Lower lobe of right lung (tissue), 2 donors: ENCODE measurements around the gene TASOR2. TPM values are rescaled to one million over a fixed set of nuclear protein-coding genes. Genes with fewer than 3 reads are reported as not detected.

Experiments used
- ATAC-seq, 2 donors: fragments of 200-7000 bp; cut with Tn5 transposase; one replicate each; pipeline ENCODE4 v1.9.1; 2020 to 2022; ENCODE audit warnings: mild to moderate bottlenecking in 2 of 2, moderate library complexity in 2 of 2
- DNase-seq: peaks from one replicate; pipeline ENCODE4 v3.0.0-alpha.2; 2020
- H3K27ac ChIP-seq: fragments of 200-600 bp; one replicate; pipeline ENCODE4 v1.8.0; 2022
- H3K27me3 ChIP-seq: fragments of 200-600 bp; one replicate; pipeline ENCODE4 v1.8.0; 2022; ENCODE audit warnings: low read depth
- H3K36me3 ChIP-seq: fragments of 200-600 bp; one replicate; pipeline ENCODE4 v1.8.0; 2022; ENCODE audit warnings: mild to moderate bottlenecking
- H3K4me1 ChIP-seq: fragments of 200-600 bp; one replicate; pipeline ENCODE4 v1.8.0; 2022
- H3K4me3 ChIP-seq: fragments of 200-600 bp; one replicate; pipeline ENCODE4 v1.8.0; 2022; ENCODE audit warnings: mild to moderate bottlenecking
- H3K9me3 ChIP-seq: fragments of 200-600 bp; one replicate; pipeline ENCODE4 v1.8.0; 2022
- intact Hi-C: fragments of 100-400 bp; cut with DNase I; formaldehyde crosslinking; loops from one replicate; pipeline ENCODE4 v1.11.0; 2022
- total RNA-seq: library from RNA; stranded (reverse); fragmentation: NEBNext Ultra II Directional; extraction: Animal tissue kit (Norgen Biotek cat#: 25700); gene quantifications from one replicate; pipeline ENCODE4 v1.2.1, GENCODE V29; 2021
- TF ChIP-seq, protein P1 (sequence below): fragments of 200-600 bp; IDR thresholded peaks from one replicate; pipeline ENCODE4 v1.8.0; 2022; ENCODE audit warnings: antibody characterized with exemption, mild to moderate bottlenecking
- donor health status: DM: no; HTN: yes; CAD: no; lungs with severe emphysema.

TASOR2 gene
- total RNA-seq, 1 donor from 2014 or later, result 48.9 TPM

DNA sequence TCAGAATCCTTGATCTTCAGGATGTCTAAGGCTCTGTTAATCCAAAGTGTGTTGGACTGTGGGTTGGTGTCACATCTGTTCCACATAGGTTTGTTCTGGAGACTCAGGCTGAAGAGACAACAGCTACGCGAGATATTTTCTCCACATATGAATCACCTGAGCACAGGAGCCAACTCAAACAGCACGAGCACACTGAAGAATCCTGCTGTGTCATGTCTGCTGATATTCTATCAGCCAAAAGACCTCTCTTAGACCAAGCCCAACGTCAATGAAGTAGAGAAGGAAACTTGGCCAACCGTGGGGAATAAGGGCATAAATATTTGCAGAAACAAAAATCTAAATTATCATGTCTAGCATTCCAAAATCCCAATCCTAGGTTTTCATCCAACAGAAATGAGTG lies 2.7 kb upstream of the TASOR2 start:
- Histone ChIP-seq H3K4me3 (no peak overlapping the region), H3K27me3 (peaks cover 4% of the 10 kb centered on the region), H3K9me3 (no peaks in the 10 kb centered on the region), H3K27ac (no peak overlapping the region), H3K4me1 (peaks cover 18% of the 10 kb centered on the region), H3K36me3 (no peaks in the 10 kb centered on the region)
- TF ChIP-seq, protein P1, sequence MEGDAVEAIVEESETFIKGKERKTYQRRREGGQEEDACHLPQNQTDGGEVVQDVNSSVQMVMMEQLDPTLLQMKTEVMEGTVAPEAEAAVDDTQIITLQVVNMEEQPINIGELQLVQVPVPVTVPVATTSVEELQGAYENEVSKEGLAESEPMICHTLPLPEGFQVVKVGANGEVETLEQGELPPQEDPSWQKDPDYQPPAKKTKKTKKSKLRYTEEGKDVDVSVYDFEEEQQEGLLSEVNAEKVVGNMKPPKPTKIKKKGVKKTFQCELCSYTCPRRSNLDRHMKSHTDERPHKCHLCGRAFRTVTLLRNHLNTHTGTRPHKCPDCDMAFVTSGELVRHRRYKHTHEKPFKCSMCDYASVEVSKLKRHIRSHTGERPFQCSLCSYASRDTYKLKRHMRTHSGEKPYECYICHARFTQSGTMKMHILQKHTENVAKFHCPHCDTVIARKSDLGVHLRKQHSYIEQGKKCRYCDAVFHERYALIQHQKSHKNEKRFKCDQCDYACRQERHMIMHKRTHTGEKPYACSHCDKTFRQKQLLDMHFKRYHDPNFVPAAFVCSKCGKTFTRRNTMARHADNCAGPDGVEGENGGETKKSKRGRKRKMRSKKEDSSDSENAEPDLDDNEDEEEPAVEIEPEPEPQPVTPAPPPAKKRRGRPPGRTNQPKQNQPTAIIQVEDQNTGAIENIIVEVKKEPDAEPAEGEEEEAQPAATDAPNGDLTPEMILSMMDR, result no peak
- ATAC-seq (no peak), DNase-seq (no peak)
- intact Hi-C loops, result no loop called here

DNA sequence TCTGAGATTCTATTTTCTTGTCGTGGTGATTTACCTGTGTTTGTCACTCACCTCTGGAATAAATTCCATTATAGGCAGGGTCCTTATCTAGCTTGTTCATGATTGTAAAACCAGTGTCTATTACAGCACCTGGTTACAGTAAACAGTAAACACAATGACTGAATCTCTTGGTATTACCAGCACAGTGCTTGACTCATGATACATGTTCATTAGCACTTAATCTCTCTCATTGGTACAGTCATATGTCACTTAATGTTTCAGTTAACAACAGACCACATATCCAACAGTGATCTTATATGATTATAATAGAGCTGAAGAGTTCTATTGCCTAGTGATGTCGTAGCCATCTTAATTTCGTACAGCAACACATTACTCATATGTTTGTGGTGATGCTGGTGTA lies 1.6 kb upstream of the TASOR2 start:
- Histone ChIP-seq H3K4me1 (peaks cover 25% of the 10 kb centered on the region), H3K9me3 (no peaks in the 10 kb centered on the region), H3K4me3 (no peak overlapping the region), H3K27me3 (peaks cover under 1% of the 10 kb centered on the region), H3K36me3 (no peaks in the 10 kb centered on the region), H3K27ac (no peak overlapping the region)
- ATAC-seq, result no peak
- no peak for DNase-seq
- TF ChIP-seq, protein P1, result no peak
- intact Hi-C loops, result no loop called here

DNA sequence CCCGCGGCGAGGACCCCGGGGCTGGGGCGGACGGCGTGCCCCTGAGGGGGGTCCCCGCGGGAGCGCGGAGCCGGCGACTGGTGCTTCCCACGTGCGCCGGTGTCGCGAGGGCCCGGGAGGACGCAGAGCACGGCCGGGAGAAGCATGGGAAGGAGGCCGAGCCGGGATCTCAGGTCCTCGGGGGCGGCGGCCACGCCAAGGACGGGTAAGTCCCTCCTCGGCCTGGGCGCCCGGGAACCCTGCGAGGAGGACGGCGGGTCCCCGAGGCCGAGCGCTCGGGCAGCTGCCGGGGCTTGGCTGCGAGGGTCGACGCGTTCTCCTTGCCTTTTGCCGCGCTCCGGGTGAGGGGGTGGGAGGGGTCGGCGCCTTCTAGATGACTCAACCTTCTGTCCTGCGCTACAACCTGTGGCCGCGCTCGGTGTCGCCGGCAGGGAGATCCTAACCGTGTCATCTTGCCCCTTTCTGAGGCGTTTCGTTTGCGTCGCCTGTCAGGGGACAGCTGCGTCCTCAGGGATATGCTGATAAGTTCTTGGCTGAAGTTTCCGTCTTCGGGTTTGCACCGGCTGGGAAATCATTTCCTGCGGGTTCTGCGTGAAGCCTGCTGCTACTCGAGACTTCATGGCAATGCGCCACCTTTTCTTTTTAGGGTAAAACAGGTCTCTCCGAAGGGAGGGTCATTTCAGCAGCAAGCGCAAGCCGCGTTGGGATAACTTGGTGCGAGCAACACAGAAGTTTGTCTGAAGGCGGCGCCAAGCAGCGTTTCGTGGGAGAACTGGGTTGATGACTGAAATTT lies 529 bp downstream of the TASOR2 start:
- Histone ChIP-seq H3K9me3 (no peaks in the 10 kb centered on the region), H3K27ac (peak overlapping the region; percentile 93), H3K4me3 (peak overlapping the region; percentile 93), H3K27me3 (no peaks in the 10 kb centered on the region), H3K4me1 (peaks cover 30% of the 10 kb centered on the region), H3K36me3 (no peaks in the 10 kb centered on the region)
- DNase-seq (peak; percentile 75), ATAC-seq (peak; percentile 61 to 74)
- intact Hi-C loops, result no loop called here
- TF ChIP-seq, protein P1, result peak; percentile 50

DNA sequence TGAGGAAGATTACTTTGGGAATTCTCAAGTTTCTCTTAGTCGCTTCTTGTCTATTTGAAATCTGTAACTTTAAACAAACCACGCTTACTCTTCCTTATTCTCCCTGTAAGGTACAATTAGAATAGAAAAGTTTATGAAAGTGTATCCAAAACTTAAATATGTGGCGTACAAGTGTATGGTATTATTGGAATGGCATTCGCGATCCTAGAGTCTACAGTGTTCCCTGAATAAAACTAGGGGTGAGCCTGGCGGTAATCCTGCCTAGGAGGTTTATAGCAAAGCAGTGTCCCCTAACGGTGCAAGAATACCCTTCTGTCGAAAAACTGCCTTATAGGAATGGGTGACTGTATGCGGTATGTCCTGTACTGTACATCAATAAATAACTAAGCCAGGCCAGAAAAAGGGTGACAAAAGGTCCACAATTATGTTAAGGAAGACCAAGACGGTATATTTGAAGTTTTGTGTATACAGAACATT lies 1.2 kb downstream of the TASOR2 start:
- TF ChIP-seq, protein P1, result no peak
- Histone ChIP-seq H3K4me1 (peaks cover 30% of the 10 kb centered on the region), H3K9me3 (no peaks in the 10 kb centered on the region), H3K4me3 (peak overlapping the region; percentile 93), H3K27me3 (no peaks in the 10 kb centered on the region), H3K36me3 (no peaks in the 10 kb centered on the region), H3K27ac (peak overlapping the region; percentile 93)
- intact Hi-C loops, result no loop called here
- ATAC-seq (no peak), DNase-seq (no peak)

DNA sequence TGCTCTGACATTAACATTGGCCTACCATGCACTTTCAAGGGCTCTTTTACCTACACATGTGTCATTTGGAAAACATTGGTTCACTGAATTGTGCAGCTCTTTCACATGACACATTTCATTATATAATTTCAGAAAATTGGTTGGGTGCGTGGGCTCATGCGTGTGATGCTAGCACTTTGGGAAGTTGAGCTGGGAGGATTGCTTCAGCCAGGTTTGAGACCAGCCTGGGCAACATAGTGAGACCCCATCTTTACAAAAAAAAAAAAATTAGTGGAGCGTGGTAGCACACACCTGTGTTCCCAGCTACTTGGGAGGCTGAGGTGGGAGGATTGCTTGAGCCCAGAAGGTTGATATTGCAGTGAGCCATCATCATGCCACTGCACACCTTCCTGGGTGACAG lies 3.9 kb downstream of the TASOR2 start:
- peaks cover 46% of the 10 kb centered on the region for H3K4me1 ChIP-seq
- DNase-seq (no peak), ATAC-seq (no peak)
- H3K4me3 ChIP-seq, result no peak overlapping the region
- H3K27ac ChIP-seq, result no peak overlapping the region
- no peaks in the 10 kb centered on the region for H3K36me3 ChIP-seq
- H3K9me3 ChIP-seq, result no peaks in the 10 kb centered on the region
- no peaks in the 10 kb centered on the region for H3K27me3 ChIP-seq
- TF ChIP-seq, protein P1, result no peak
- intact Hi-C loops, result no loop called here
